Epithelial cell of esophagus (primary cell): ENCODE results near the gene MRPL21.

ENCODE experiments used
- DNase-seq: peaks from one replicate; pipeline ENCODE4 v3.0.0; 2010; ENCODE audit warnings: low read depth
- H3K4me3 ChIP-seq: 2 replicates; pipeline ENCODE4 v1.5.1; 2011; ENCODE audit warnings: mild to moderate bottlenecking, low read length, control low read depth
- CTCF ChIP-seq: IDR thresholded peaks from 2 replicates; pipeline ENCODE4 v1.5.1; 2011; ENCODE audit warnings: low read depth, mild to moderate bottlenecking, low read length, control low read depth, inconsistent platforms; ENCODE audit not compliant: insufficient read depth; ENCODE audit errors: missing control alignments

The MRPL21 gene

GRCh38 chr11:68934666-68935065 lies 31.0 kb upstream of the MRPL21 start:
- DNase-seq: no peak
- TF ChIP-seq CTCF: no peak
- H3K4me3 ChIP-seq: no peak overlapping the region

DNA sequence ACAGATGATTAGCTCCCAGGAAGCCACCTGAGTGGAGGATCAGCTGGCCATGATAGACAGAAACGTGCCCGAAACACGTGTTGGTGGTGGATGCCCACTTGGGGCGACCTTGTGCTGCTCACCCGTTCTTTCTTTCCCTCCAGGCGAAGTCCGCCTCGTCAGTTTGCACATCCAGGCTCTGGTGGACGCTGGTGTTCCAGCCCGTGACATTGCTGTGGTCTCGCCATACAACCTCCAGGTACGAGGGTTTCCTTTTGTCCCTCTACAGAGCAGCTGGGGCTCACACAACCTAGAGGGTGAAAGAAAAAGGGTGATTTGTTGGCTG lies 30.7 kb upstream of the MRPL21 start:
- H3K4me3 ChIP-seq: no peak overlapping the region
- DNase-seq: no peak
- no peak for TF ChIP-seq CTCF

GRCh38 chr11:68933605-68934320 lies 30.1 kb upstream of the MRPL21 start:
- DNase-seq: no peak

DNA sequence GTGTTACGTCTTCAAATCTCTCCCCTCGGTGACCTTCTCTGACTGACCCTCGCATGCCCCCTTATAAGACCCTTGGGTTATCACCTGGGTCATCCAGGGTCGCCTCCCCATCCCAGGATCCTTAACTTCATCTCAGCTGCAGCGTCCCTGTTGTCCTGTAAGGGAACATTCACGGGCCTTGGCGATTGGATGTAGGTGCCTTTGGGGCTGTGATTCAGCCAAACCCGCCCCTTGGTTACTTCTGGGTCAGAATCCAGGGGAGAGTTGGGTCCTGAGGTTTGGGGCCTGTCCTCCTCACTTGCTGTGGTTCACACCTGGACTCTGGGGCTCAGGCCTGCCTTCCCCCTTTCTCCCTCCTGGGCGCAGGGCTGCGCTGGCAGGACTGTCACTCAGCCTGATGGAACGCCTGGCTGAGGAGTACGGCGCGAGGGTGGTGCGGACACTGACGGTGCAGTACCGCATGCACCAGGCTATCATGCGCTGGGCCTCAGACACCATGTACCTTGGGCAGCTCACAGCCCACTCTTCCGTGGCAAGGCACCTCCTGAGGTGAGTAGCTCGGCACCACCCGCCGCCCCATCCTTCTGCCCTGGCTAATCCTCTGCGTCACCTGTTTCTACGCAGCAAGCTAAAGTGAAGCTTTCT lies 29.4 kb upstream of the MRPL21 start:
- no peak for TF ChIP-seq CTCF
- H3K4me3 ChIP-seq: no peak overlapping the region
- no peak for DNase-seq

More at GRCh38 chr11:68933605-68934320, 30.1 kb upstream of the MRPL21 start:
- no peak for TF ChIP-seq CTCF
- H3K4me3 ChIP-seq: no peak overlapping the region

DNA sequence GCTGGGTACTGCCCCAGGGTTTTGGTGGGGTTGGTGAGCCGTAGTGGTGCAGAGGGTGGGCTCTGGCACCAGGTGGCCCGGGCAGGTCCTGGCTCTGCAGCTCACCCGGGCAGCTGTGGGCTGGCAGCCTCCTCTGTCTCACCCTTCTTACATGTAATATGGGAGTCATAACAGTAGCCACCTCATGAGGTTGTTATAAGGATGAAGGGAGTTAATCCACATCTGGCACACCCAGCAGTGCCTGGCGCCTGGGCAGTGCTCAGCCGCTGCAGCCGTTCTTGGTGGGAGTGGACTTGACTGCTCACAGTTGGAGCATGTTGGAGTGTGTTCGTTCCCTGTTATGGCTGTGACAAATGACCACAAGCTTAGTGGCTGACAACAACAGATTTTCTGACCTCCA lies 28.7 kb upstream of the MRPL21 start:
- TF ChIP-seq CTCF: no peak
- DNase-seq: no peak
- H3K4me3 ChIP-seq: no peak overlapping the region

GRCh38 chr11:68931911-68932310 lies 28.3 kb upstream of the MRPL21 start:
- no peak overlapping the region for H3K4me3 ChIP-seq
- TF ChIP-seq CTCF: no peak
- DNase-seq: no peak
